ACC112 (cell line): ENCODE results near the gene URGCP.

Experiments
- H2AFZ ChIP-seq: fragments of 200-600 bp; sonication (generic); one replicate; pipeline ENCODE4 v1.6.0; 2017; ENCODE audit warnings: antibody characterized with exemption, low read length; ENCODE audit not compliant: unreplicated experiment
- H3K27ac ChIP-seq: fragments of 200-600 bp; sonication (generic); 2 replicates; pipeline ENCODE4 v1.5.1; 2014; ENCODE audit warnings: low read depth, mild to moderate bottlenecking, antibody characterized with exemption, low read length, moderate library complexity
- H3K27me3 ChIP-seq: fragments of 200-600 bp; sonication (generic); 2 replicates; pipeline ENCODE4 v1.6.1; 2014; ENCODE audit warnings: mild to moderate bottlenecking, antibody characterized with exemption, low read length, moderate library complexity, mixed read lengths; ENCODE audit not compliant: insufficient read depth
- H3K36me3 ChIP-seq: fragments of 200-600 bp; sonication (generic); 2 replicates; pipeline ENCODE4 v1.6.1; 2016; ENCODE audit warnings: mild to moderate bottlenecking, antibody characterized with exemption, low read length, moderate library complexity, mixed read lengths; ENCODE audit not compliant: insufficient read depth
- H3K4me1 ChIP-seq: fragments of 200-600 bp; sonication (generic); one replicate; pipeline ENCODE4 v1.6.1; 2016; ENCODE audit warnings: low read length, mixed read lengths; ENCODE audit not compliant: insufficient read depth, unreplicated experiment, control insufficient read depth
- H3K4me3 ChIP-seq: fragments of 200-600 bp; sonication (generic); 2 replicates; pipeline ENCODE4 v1.5.1; 2014; ENCODE audit warnings: mild to moderate bottlenecking, low read depth, low read length
- H3K79me2 ChIP-seq: fragments of 200-600 bp; sonication (generic); one replicate; pipeline ENCODE4 v1.6.0; 2016; ENCODE audit warnings: low read length; ENCODE audit not compliant: control insufficient read depth, unreplicated experiment, insufficient read depth

The URGCP gene

GRCh38 chr7:43937444-43937843 is 31.0 kb upstream of the URGCP start:
- Histone ChIP-seq H3K27me3 (no peaks in the 10 kb centered on the region), H3K4me1 (no peaks in the 10 kb centered on the region), H3K36me3 (no peaks in the 10 kb centered on the region), H3K4me3 (no peak overlapping the region), H3K27ac (no peak overlapping the region), H3K79me2 (no peaks in the 10 kb centered on the region), H2AFZ (no peak overlapping the region)

- Histone ChIP-seq H3K4me3 (no peak overlapping the region), H3K36me3 (no peaks in the 10 kb centered on the region), H3K27me3 (no peaks in the 10 kb centered on the region), H3K79me2 (no peaks in the 10 kb centered on the region), H3K4me1 (no peaks in the 10 kb centered on the region), H3K27ac (no peak overlapping the region), H2AFZ (no peak overlapping the region)
Measured at GRCh38 chr7:43933902-43934560, 27.6 kb upstream of the URGCP start.

GRCh38 chr7:43931346-43931745 is 24.9 kb upstream of the URGCP start:
- H3K36me3 ChIP-seq, result no peaks in the 10 kb centered on the region
- H3K27me3 ChIP-seq, result no peaks in the 10 kb centered on the region

GRCh38 chr7:43929529-43930457 is 23.4 kb upstream of the URGCP start:
- H3K27me3 ChIP-seq, result no peaks in the 10 kb centered on the region
- H3K4me1 ChIP-seq, result no peaks in the 10 kb centered on the region
- H2AFZ ChIP-seq, result no peak overlapping the region
- H3K36me3 ChIP-seq, result no peaks in the 10 kb centered on the region
- peaks cover 4% of the 10 kb centered on the region for H3K79me2 ChIP-seq
- H3K27ac ChIP-seq, result no peak overlapping the region
- no peak overlapping the region for H3K4me3 ChIP-seq

More at GRCh38 chr7:43931346-43931745, 24.9 kb upstream of the URGCP start:
- no peak overlapping the region for H3K27ac ChIP-seq
- H2AFZ ChIP-seq, result no peak overlapping the region
- H3K79me2 ChIP-seq, result no peaks in the 10 kb centered on the region
- no peak overlapping the region for H3K4me3 ChIP-seq
- no peaks in the 10 kb centered on the region for H3K4me1 ChIP-seq

- H3K4me3 ChIP-seq, result no peak overlapping the region
- peaks cover 5% of the 10 kb centered on the region for H3K79me2 ChIP-seq
- H3K27ac ChIP-seq, result no peak overlapping the region
- no peaks in the 10 kb centered on the region for H3K4me1 ChIP-seq
- H3K27me3 ChIP-seq, result no peaks in the 10 kb centered on the region
- no peak overlapping the region for H2AFZ ChIP-seq
- H3K36me3 ChIP-seq, result no peaks in the 10 kb centered on the region
Measured at GRCh38 chr7:43927810-43928209, 21.4 kb upstream of the URGCP start.

GRCh38 chr7:43926798-43927123 is 20.4 kb upstream of the URGCP start:
- Histone ChIP-seq H3K27ac (peak overlapping the region; percentile 76; the same call in 1 of the 2 replicates), H2AFZ (peak overlapping the region; percentile 97), H3K79me2 (peaks cover 5% of the 10 kb centered on the region), H3K4me3 (peak overlapping the region; percentile 98), H3K27me3 (no peaks in the 10 kb centered on the region), H3K36me3 (no peaks in the 10 kb centered on the region), H3K4me1 (no peaks in the 10 kb centered on the region)

- peaks cover 5% of the 10 kb centered on the region for H3K79me2 ChIP-seq
- no peaks in the 10 kb centered on the region for H3K4me1 ChIP-seq
- H3K27ac ChIP-seq, result peak within 1 kb of the TSS; percentile 76
- H3K4me3 ChIP-seq, result peak within 1 kb of the TSS; percentile 98
- H3K27me3 ChIP-seq, result no peaks in the 10 kb centered on the region
- H2AFZ ChIP-seq, result peak within 1 kb of the TSS; percentile 97
- no peaks in the 10 kb centered on the region for H3K36me3 ChIP-seq
Measured at GRCh38 chr7:43925984-43926797, 19.8 kb upstream of the URGCP start, which contains the start of gene UBE2D4. UBE2D4 (plus strand) TSS chr7:43926436; CDS start chr7:43926533, 97 bp downstream.

- no peak overlapping the region for H2AFZ ChIP-seq
- H3K27ac ChIP-seq, result no peak overlapping the region
- H3K27me3 ChIP-seq, result no peaks in the 10 kb centered on the region
- H3K36me3 ChIP-seq, result no peaks in the 10 kb centered on the region; the same call in 1 of the 2 replicates
- no peaks in the 10 kb centered on the region for H3K4me1 ChIP-seq
- H3K4me3 ChIP-seq, result no peak overlapping the region
- peaks cover 5% of the 10 kb centered on the region for H3K79me2 ChIP-seq
Measured at GRCh38 chr7:43922726-43923125, 16.3 kb upstream of the URGCP start.

GRCh38 chr7:43921423-43921822 is 15.0 kb upstream of the URGCP start:
- H3K4me3 ChIP-seq, result no peak overlapping the region
- H3K79me2 ChIP-seq, result peaks cover 5% of the 10 kb centered on the region
- H3K27ac ChIP-seq, result no peak overlapping the region

GRCh38 chr7:43915907-43916306 is 9.5 kb upstream of the URGCP start:
- Histone ChIP-seq H3K27ac (no peak overlapping the region), H3K79me2 (no peaks in the 10 kb centered on the region), H3K27me3 (no peaks in the 10 kb centered on the region)

More at GRCh38 chr7:43921423-43921822, 15.0 kb upstream of the URGCP start:
- Histone ChIP-seq H3K4me1 (no peaks in the 10 kb centered on the region), H2AFZ (no peak overlapping the region), H3K36me3 (no peaks in the 10 kb centered on the region; the same call in 1 of the 2 replicates), H3K27me3 (no peaks in the 10 kb centered on the region)

More at GRCh38 chr7:43915907-43916306, 9.5 kb upstream of the URGCP start:
- Histone ChIP-seq H3K4me3 (no peak overlapping the region), H3K36me3 (no peaks in the 10 kb centered on the region; the same call in 1 of the 2 replicates), H2AFZ (no peak overlapping the region), H3K4me1 (no peaks in the 10 kb centered on the region)
